ENCODE results near the gene TENT4A.

Gene TENT4A

GRCh38 chr5:6726006-6726405, 12.8 kb downstream of the TENT4A start:
- TF ChIP-seq, protein P1, sequence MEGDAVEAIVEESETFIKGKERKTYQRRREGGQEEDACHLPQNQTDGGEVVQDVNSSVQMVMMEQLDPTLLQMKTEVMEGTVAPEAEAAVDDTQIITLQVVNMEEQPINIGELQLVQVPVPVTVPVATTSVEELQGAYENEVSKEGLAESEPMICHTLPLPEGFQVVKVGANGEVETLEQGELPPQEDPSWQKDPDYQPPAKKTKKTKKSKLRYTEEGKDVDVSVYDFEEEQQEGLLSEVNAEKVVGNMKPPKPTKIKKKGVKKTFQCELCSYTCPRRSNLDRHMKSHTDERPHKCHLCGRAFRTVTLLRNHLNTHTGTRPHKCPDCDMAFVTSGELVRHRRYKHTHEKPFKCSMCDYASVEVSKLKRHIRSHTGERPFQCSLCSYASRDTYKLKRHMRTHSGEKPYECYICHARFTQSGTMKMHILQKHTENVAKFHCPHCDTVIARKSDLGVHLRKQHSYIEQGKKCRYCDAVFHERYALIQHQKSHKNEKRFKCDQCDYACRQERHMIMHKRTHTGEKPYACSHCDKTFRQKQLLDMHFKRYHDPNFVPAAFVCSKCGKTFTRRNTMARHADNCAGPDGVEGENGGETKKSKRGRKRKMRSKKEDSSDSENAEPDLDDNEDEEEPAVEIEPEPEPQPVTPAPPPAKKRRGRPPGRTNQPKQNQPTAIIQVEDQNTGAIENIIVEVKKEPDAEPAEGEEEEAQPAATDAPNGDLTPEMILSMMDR (conservative IDR thresholded peaks at IDR 0.05; ENCODE audit: low read depth, low read length), result no peak
- DNase-seq (ENCODE audit: low read depth), result no peak
- H3K4me3 ChIP-seq (ENCODE audit: low read length), result no peak overlapping the region

GRCh38 chr5:6727231-6727630, 14.0 kb downstream of the TENT4A start:
- no peak overlapping the region for H3K4me3 ChIP-seq (ENCODE audit: low read length)
- no peak for DNase-seq (ENCODE audit: low read depth)
- TF ChIP-seq, protein P1 (conservative IDR thresholded peaks at IDR 0.05; ENCODE audit: low read depth, low read length), result no peak

DNA sequence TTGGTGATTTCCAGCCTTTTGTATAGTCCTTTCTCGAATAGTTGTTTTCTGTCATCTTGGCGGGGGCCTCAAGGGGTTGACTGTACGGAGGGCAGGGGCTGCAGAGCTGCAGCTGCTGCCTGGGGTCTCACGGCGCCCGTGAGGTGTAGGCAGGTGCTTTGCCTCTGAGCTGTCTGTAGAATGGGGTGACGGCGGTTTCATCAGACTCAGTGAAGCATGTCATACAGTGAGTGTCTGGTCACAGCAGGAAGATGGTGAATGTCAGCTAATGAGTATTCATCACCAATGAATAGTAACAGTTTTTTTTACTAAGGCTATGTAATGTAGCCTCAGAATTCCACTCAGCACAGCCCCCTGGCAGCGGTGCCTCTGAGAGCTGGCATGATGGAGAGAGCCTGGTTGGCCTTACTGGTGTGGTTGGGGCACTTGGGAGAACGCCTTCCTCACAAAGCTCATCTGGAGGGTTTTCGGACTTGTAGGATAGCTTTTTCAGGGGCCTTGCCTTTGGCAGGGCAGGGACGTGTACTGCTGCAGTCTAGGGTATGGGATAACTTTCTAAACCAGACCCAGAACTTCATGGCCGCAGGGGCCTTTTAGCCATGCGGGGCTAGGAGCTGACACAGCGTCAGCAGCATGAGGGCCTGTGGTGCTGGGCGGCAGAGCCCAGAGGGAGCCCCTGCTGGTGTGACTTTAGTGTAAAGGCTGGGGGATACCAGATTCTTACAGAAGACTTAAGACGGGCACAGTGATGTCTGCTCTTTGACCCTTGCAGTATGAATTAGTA, 15.0 kb downstream of the TENT4A start:
- no peak for DNase-seq (ENCODE audit: low read depth)
- no peak overlapping the region for H3K4me3 ChIP-seq (ENCODE audit: low read length)
- TF ChIP-seq, protein P1 (conservative IDR thresholded peaks at IDR 0.05; ENCODE audit: low read depth, low read length), result no peak

DNA sequence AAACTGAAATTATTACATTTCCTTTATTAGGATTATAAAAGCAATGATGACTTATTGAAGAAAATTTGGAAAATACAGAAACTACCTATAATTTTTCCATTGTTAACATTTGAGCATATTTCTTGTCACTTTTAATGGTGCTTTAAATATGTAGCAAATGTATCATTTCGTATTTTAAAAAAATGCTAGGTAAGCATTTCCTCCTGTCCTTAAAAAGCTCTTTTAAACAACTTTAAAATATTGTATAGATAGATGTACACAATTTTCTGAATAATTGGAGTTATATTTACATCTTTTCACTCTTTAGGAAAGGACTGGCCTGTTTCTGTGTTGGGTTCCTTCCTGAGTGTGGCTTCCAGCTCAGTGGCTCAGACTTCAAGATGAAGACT, 15.6 kb downstream of the TENT4A start:
- TF ChIP-seq, protein P1 (conservative IDR thresholded peaks at IDR 0.05; ENCODE audit: low read depth, low read length), result no peak
- no peak overlapping the region for H3K4me3 ChIP-seq (ENCODE audit: low read length)
- no peak for DNase-seq (ENCODE audit: low read depth)

DNA sequence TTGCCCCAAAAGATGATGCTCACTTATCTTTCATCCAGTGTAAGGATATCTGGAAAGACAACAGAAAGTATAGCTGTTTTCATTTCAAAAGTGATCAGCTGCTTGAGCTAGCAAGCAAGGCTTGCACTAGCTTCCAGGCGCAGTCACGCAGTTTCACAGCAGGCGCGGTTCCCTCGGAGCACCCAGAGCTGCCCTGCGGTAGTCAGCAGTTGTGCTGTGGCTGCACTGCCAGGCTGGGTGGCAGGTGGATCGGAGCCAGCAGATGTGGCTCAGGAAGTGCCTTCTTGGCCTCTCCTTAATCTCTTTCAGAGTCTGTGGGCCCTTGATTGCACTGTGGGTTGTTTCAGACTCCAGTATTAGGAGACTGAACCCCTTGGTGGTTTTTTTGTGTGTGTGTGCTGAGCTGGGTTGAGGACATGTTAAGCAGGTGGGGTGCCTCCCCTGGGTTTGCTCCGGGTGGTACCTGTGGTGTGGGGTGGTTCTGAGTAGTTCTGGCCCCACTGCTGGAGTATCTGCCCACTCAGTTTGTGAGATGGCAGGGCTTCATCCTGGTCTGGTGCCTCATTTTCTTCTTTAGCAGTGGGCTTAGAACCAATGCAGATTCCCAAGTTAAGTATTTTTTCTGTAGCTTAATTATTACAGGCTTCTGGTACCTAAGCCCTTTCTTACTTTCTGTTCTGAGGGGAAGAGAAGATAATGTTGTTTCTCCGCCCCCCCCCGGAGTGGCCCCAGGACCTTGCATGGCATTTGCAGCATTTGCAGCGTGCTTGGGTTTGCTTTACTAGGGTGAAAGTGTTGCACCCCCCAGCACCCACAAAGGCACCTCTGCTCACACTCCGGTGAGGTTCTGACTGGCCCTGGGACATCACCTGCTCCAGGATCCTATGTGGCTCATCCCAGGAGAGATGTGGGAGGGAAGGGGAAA, 16.4 kb downstream of the TENT4A start:
- DNase-seq (ENCODE audit: low read depth), result no peak
- TF ChIP-seq, protein P1 (conservative IDR thresholded peaks at IDR 0.05; ENCODE audit: low read depth, low read length), result no peak
- no peak overlapping the region for H3K4me3 ChIP-seq (ENCODE audit: low read length)

GRCh38 chr5:6730407-6730806, 17.2 kb downstream of the TENT4A start:
- no peak for DNase-seq (ENCODE audit: low read depth)
- no peak overlapping the region for H3K4me3 ChIP-seq (ENCODE audit: low read length)
- TF ChIP-seq, protein P1 (conservative IDR thresholded peaks at IDR 0.05; ENCODE audit: low read depth, low read length), result no peak
